PC-9 (cell line): ENCODE measurements around the gene SLC2A4RG. TPM values are rescaled to one million over a fixed set of nuclear protein-coding genes. Genes with fewer than 3 reads are reported as not detected.

ENCODE experiments used
- BruUV-seq: library from RNA; stranded (reverse); fragments of 400-500 nt; replicated peaks from 2 replicates; lab custom pipeline; 2021; lab: Mats Ljungman, UMichigan
- CTCF ChIA-PET: fragments of 300-600 bp; sonication (Branson Sonifier 250); formaldehyde crosslinking; loops from one replicate; lab custom pipeline; 2022; ENCODE audit warnings: antibody characterized with exemption; lab: Charles Lee
- POLR2A ChIA-PET: fragments of 300-600 bp; sonication (Branson Sonifier 250); formaldehyde crosslinking; loops from one replicate; lab custom pipeline; 2022; ENCODE audit warnings: antibody characterized with exemption; ENCODE audit not compliant: unreplicated experiment; lab: Charles Lee
- DNase-seq, 2 experiments: peaks; one replicate each; pipeline versions ENCODE4 v3.0.0 to v3.0.0-alpha.2; 2015 to 2022; ENCODE audit warnings: mixed read lengths in 1 of 2
- H2AFZ ChIP-seq: fragments of 200-600 bp; sonication (generic); 2 replicates; pipeline ENCODE4 v1.8.1; 2017; ENCODE audit warnings: antibody characterized with exemption
- H3F3A ChIP-seq: fragments of 200-600 bp; sonication (generic); 2 replicates; pipeline ENCODE4 v1.8.1; 2017; ENCODE audit warnings: antibody characterized with exemption, mild to moderate bottlenecking, low read depth; ENCODE audit not compliant: insufficient read depth
- H3K27ac ChIP-seq: fragments of 200-600 bp; sonication (generic); 2 replicates; pipeline ENCODE4 v1.6.1; 2016; ENCODE audit warnings: mixed run types
- H3K27me3 ChIP-seq: fragments of 200-600 bp; sonication (generic); 2 replicates; pipeline ENCODE4 v1.6.1; 2016; ENCODE audit warnings: low read depth, mixed run types; ENCODE audit not compliant: insufficient read depth
- H3K36me3 ChIP-seq: fragments of 200-600 bp; sonication (generic); 2 replicates; pipeline ENCODE4 v1.6.1; 2016; ENCODE audit warnings: low read depth, mixed run types
- H3K4me1 ChIP-seq: fragments of 200-600 bp; sonication (generic); replicated peaks from 2 replicates; pipeline ENCODE4 v1.6.1; 2016; ENCODE audit warnings: mixed run types; ENCODE audit not compliant: insufficient read depth
- H3K4me2 ChIP-seq: fragments of 200-600 bp; sonication (generic); 2 replicates; pipeline ENCODE4 v1.6.1; 2017; ENCODE audit warnings: mixed run types
- H3K4me3 ChIP-seq: fragments of 200-600 bp; sonication (generic); 2 replicates; pipeline ENCODE4 v1.6.1; 2016; ENCODE audit warnings: mixed run types
- H3K79me2 ChIP-seq: fragments of 200-600 bp; sonication (generic); 2 replicates; pipeline ENCODE4 v1.6.1; 2017; ENCODE audit warnings: low read depth, mixed run types
- H3K9me2 ChIP-seq: fragments of 200-600 bp; sonication (generic); 2 replicates; pipeline ENCODE4 v1.8.1; 2017; ENCODE audit warnings: mild to moderate bottlenecking; ENCODE audit not compliant: insufficient read depth
- H3K9me3 ChIP-seq: fragments of 200-600 bp; sonication (generic); 2 replicates; pipeline ENCODE4 v1.8.1; 2016; ENCODE audit warnings: low read depth; ENCODE audit not compliant: insufficient read depth
- H4K20me1 ChIP-seq: fragments of 200-600 bp; sonication (generic); 2 replicates; pipeline ENCODE4 v1.8.1; 2017; ENCODE audit not compliant: insufficient read depth
- EZH2 ChIP-seq: fragments of 200-600 bp; sonication (generic); IDR thresholded peaks from 2 replicates; pipeline ENCODE4 v1.8.0; 2017; ENCODE audit warnings: antibody characterized with exemption, low read depth
- intact Hi-C: fragments of 100-400 bp; cut with micrococcal nuclease; formaldehyde crosslinking; loops from one replicate; pipeline ENCODE4 v1.10.0; 2022; ENCODE audit not compliant: unreplicated experiment
- total RNA-seq: library from RNA; stranded (reverse); gene quantifications from 2 replicates; pipeline ENCODE4 v1.2.3, GENCODE V29; 2021
- TF ChIP-seq, protein P1 (sequence below): fragments of 200-600 bp; sonication (generic); conservative IDR thresholded peaks from 2 replicates; pipeline ENCODE4 v1.6.1; 2017; ENCODE audit warnings: mixed run types, antibody characterized with exemption, mild to moderate bottlenecking, moderate library complexity

SLC2A4RG gene
- total RNA-seq, 1 experiment from 2014 or later = 167 TPM

DNA sequence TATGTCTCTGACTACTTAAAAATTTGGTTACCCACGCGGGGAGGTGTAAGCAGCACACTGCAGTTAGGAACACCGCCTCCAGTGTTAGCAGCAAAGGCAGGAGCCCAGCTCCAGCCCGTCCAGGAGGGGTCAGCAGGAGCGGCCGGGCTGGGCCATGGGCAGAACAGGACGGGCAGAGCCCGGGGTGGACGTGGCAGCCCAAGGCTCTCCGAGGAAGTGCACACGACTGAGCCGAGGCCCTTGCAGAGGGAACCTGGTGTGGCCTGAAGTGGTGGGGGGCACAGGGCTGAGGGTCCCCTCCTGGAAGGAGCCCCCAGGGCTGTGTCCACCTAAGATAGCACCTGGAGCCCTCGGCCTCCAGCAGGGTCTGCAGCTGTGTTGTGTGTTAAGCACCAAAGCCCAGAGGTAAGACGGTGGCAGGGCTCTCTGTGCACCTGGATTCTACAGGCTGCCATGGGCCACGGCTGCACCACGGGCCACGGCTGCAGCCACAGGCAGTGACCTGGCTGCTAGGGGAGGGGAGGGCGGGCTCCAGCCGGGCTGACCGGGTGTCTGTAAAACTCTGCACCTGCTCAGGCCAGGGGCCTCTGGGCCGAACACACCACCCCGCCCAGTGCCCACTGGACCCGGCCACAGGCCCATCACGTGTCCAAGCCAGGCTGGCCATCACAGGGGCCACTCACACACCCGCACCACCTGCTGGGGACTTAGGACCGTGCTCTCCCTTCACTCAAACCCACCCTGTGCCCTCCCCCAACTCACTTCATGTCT is 6.6 kb downstream of the SLC2A4RG start:
- POLR2A ChIA-PET = no interaction called here
- intact Hi-C loops = no loop called here
- peaks cover 8% of the 10 kb centered on the region for H3K4me1 ChIP-seq

DNA sequence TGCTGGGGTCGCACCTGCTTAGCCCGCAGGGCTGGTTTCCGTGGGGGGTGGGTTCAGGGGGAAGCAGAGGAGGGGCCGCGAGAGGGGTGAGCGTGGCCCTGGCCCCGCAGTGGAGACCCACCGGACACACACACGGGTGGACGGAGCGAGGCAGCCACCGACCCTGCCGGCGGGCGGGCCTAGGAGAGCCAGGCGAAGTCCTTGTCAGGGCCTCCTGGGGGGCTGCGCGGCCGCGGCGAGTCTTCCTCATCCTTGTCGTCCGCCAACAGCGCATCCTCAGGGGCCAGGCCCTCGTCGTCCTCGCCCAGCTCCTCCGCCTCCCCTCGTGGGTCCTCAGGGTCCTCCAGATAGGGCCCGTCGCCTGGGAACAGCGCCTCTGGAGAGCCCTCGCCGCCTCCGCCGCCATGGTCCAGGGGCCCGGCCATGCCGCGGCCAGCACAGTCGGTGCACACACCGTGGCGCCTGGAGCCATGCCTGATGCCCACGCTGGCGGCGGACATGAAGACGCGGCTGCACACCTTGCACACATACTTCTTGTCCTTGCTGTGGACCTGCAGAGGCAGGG is 7.3 kb downstream of the SLC2A4RG start:
- Histone ChIP-seq H3K27ac (no peak overlapping the region), H3F3A (peaks cover 40% of the 10 kb centered on the region; the same call in 1 of the 2 replicates), H3K9me3 (no peaks in the 10 kb centered on the region), H4K20me1 (0 out of 2 replicates have a peak, but pooled peaks cover 5% of the 10 kb centered on the region), H3K4me2 (no peak overlapping the region), H3K36me3 (no peaks in the 10 kb centered on the region), H3K9me2 (no peaks in the 10 kb centered on the region), H3K27me3 (no peaks in the 10 kb centered on the region), H3K79me2 (peaks cover 2% of the 10 kb centered on the region; the same call in 1 of the 2 replicates), H3K4me1 (peaks cover 1% of the 10 kb centered on the region; the same call in 1 of the 2 replicates), H2AFZ (no peak overlapping the region), H3K4me3 (no peak overlapping the region)
- TF ChIP-seq, protein P1, sequence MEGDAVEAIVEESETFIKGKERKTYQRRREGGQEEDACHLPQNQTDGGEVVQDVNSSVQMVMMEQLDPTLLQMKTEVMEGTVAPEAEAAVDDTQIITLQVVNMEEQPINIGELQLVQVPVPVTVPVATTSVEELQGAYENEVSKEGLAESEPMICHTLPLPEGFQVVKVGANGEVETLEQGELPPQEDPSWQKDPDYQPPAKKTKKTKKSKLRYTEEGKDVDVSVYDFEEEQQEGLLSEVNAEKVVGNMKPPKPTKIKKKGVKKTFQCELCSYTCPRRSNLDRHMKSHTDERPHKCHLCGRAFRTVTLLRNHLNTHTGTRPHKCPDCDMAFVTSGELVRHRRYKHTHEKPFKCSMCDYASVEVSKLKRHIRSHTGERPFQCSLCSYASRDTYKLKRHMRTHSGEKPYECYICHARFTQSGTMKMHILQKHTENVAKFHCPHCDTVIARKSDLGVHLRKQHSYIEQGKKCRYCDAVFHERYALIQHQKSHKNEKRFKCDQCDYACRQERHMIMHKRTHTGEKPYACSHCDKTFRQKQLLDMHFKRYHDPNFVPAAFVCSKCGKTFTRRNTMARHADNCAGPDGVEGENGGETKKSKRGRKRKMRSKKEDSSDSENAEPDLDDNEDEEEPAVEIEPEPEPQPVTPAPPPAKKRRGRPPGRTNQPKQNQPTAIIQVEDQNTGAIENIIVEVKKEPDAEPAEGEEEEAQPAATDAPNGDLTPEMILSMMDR = no peak
- no peak for TF ChIP-seq EZH2
- DNase-seq = no peak
- POLR2A ChIA-PET = no interaction called here
- CTCF ChIA-PET = no interaction called here
- no TSS peak for BruUV-seq
- intact Hi-C loops = no loop called here

More for the DNA sequence above, 6.6 kb downstream of the SLC2A4RG start:
- Histone ChIP-seq H3F3A (peaks cover 39% of the 10 kb centered on the region; the same call in 1 of the 2 replicates), H3K4me3 (no peak overlapping the region), H3K36me3 (no peaks in the 10 kb centered on the region), H2AFZ (no peak overlapping the region), H3K4me2 (no peak overlapping the region), H4K20me1 (peaks cover 5% of the 10 kb centered on the region; the same call in 1 of the 2 replicates), H3K27me3 (no peaks in the 10 kb centered on the region), H3K79me2 (peaks cover 9% of the 10 kb centered on the region; the same call in 1 of the 2 replicates), H3K27ac (no peak overlapping the region), H3K9me2 (no peaks in the 10 kb centered on the region), H3K9me3 (no peaks in the 10 kb centered on the region)
- DNase-seq = no peak
- CTCF ChIA-PET = interaction anchor here (0.7 kb wide), 1 partner anchor 39 kb away, joined by 3 read pairs; the partner anchor contains the start of genes ARFRP1 and ZGPAT
- TF ChIP-seq, protein P1 = no peak
- no TSS peak for BruUV-seq

- no peaks in the 10 kb centered on the region for H3K36me3 ChIP-seq
- H3K4me3 ChIP-seq = no peak overlapping the region
- no peak for TF ChIP-seq EZH2
- no peak overlapping the region for H3K27ac ChIP-seq
- intact Hi-C loops = no loop called here
- no TSS peak for BruUV-seq
- H3F3A ChIP-seq = peaks cover 40% of the 10 kb centered on the region; the same call in 1 of the 2 replicates
- ChIA-PET POLR2A (interaction anchor here (0.5 kb wide), 1 partner anchor 1048 kb away, joined by 4 read pairs; no protein-coding TSS in a partner anchor), CTCF (no interaction called here)
- no peak overlapping the region for H2AFZ ChIP-seq
- no peaks in the 10 kb centered on the region for H3K79me2 ChIP-seq
- no peaks in the 10 kb centered on the region for H3K9me3 ChIP-seq
- H3K4me1 ChIP-seq = no peaks in the 10 kb centered on the region
- no peak for DNase-seq
- no peaks in the 10 kb centered on the region for H3K27me3 ChIP-seq
- H3K4me2 ChIP-seq = no peak overlapping the region
- H4K20me1 ChIP-seq = 0 out of 2 replicates have a peak, but pooled peaks cover 5% of the 10 kb centered on the region
- H3K9me2 ChIP-seq = no peaks in the 10 kb centered on the region
Measured at GRCh38 chr20:63747622-63748069, 8.1 kb downstream of the SLC2A4RG start.
